Stimulated activated naive CD8-positive, alpha-beta T cell treated with anti-CD3 and anti-CD28 coated beads, Interleukin-15, amount 100 ng/mL, for 72 hours (primary cell): ENCODE data around the gene UQCRHL.

ENCODE experiments used
- ATAC-seq: fragments of 150-1000 bp; cut with Tn5 transposase; 2 replicates; pipeline ENCODE4 v1.10.0; 2021; ENCODE audit warnings: mild to moderate bottlenecking, moderate library complexity
- DNase-seq, 2 donors: peaks; one replicate each; pipeline ENCODE4 v3.0.0; 2021 to 2022
- H3K27ac Mint-ChIP-seq, 2 donors: one replicate each; pipeline ENCODE4 v1.8.0; 2022; ENCODE audit warnings: mild to moderate bottlenecking in 2 of 2, mixed read lengths in 2 of 2, moderate library complexity in 2 of 2
- H3K27me3 Mint-ChIP-seq: one replicate; pipeline ENCODE4 v1.8.0; 2022; ENCODE audit warnings: mixed read lengths
- H3K4me1 Mint-ChIP-seq: one replicate; pipeline ENCODE4 v1.8.0; 2022; ENCODE audit warnings: mild to moderate bottlenecking, mixed read lengths
- H3K4me3 Mint-ChIP-seq, 2 donors: one replicate each; pipeline ENCODE4 v1.8.0; 2022; ENCODE audit warnings: mild to moderate bottlenecking in 2 of 2, mixed read lengths in 2 of 2, moderate library complexity in 1 of 2
- H3K9me3 Mint-ChIP-seq, 2 donors: one replicate each; pipeline ENCODE4 v1.8.0; 2022; ENCODE audit warnings: mixed read lengths in 2 of 2

UQCRHL gene

DNA sequence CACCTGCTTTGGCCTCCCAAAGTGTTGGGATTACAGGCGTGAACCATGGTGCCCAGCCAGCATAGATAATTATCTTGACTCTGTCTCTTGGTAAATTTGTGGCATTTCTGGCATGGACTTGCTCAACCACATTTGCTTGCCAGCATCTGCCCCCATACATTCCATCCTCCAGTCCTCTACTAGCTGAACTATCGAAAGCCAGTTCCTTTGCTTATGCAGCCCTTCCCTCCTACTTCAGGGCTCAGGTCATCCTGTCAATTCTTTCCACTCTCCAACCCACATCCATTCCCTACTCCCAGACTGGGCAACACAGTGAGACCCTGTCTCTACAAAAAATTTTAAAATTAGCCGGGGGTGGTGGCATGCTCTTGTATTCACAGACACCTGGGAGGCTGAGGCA, 13.0 kb upstream of the UQCRHL start:
- no peaks in the 10 kb centered on the region for H3K9me3 Mint-ChIP-seq
- ATAC-seq (no peak), DNase-seq (no peak)
- no peak overlapping the region for H3K4me3 Mint-ChIP-seq
- no peak overlapping the region for H3K27ac Mint-ChIP-seq
- peaks cover 9% of the 10 kb centered on the region for H3K4me1 Mint-ChIP-seq
- H3K27me3 Mint-ChIP-seq, result no peaks in the 10 kb centered on the region

- Mint-ChIP-seq H3K27me3 (no peaks in the 10 kb centered on the region), H3K9me3 (no peaks in the 10 kb centered on the region), H3K27ac (no peak overlapping the region), H3K4me1 (peaks cover 11% of the 10 kb centered on the region), H3K4me3 (no peak overlapping the region)
- DNase-seq (no peak), ATAC-seq (no peak)
Observed at GRCh38 chr1:15816674-15817073, 9.2 kb upstream of the UQCRHL start.

DNA sequence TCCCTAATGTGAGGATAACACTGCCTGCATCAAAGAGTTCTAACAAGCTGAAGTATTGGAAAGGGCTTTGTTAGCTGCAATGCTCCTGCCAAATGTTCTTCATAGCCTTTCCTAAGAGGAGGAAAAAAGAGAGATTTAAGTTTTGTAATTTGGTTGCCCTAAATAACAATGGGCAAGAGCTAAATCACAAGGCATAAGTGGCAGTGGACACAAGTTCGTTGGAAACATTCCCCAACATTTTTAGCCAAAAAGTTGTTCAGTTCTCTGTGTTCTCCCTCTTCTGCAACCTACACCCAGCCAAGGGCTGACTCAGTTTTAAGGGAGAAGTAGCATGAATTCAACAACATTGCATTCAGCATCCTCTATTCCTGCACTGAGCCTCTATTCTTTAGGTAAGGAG, 2.6 kb upstream of the UQCRHL start:
- Mint-ChIP-seq H3K4me3 (no peak overlapping the region), H3K27me3 (no peaks in the 10 kb centered on the region), H3K4me1 (no peaks in the 10 kb centered on the region), H3K27ac (no peak overlapping the region), H3K9me3 (no peaks in the 10 kb centered on the region)
- no peak for ATAC-seq
- no peak for DNase-seq

DNA sequence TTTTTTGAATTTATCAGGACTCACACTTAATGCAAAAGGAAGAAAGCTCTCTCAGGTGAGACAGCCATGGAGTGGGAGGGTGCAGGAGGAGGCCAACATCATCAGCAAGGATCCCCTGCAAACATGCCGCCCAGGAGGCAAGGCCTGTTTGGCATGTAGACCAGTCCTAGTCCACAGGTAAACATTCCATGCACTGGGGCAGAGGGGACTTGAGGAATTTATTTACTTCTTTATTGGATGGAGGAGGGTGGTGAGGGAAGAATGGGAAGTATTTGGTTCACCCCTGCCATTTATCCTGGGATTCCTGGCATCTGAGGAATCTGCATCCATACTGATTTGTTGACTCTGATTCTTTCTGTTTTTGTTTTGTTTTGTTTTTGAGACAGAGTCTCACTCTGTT, 1.5 kb upstream of the UQCRHL start:
- DNase-seq (no peak), ATAC-seq (no peak)
- Mint-ChIP-seq H3K27me3 (no peaks in the 10 kb centered on the region), H3K4me3 (no peak overlapping the region), H3K4me1 (no peaks in the 10 kb centered on the region), H3K9me3 (no peaks in the 10 kb centered on the region), H3K27ac (no peak overlapping the region)

DNA sequence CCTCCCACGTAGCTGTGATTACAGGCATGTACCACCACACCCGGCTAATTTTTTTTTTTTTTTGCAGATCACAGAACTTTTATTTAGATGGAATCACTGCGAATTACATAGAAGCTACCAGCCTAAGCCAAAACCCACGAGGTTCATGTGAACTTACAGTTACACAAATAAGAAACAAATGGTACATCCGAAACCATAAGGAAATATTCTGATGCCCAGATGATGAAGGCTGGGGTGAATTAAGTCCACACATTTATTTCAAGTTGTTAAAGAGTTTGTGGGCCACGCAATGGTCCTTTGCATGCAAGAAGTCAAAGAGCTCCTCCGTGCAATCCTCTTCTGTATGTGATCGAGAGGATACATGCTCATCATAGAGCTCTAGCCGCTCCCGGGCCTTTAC, 328 bp downstream of the UQCRHL start:
- Mint-ChIP-seq H3K27ac (peak overlapping the region in 1 of 2 donors; percentile 2), H3K27me3 (peaks cover 5% of the 10 kb centered on the region), H3K4me1 (peaks cover 9% of the 10 kb centered on the region), H3K9me3 (no peaks in the 10 kb centered on the region), H3K4me3 (no peak overlapping the region)
- ATAC-seq, result no peak
- no peak for DNase-seq

- no peak for ATAC-seq
- H3K4me1 Mint-ChIP-seq, result peaks cover 15% of the 10 kb centered on the region
- no peak for DNase-seq
- no peaks in the 10 kb centered on the region for H3K9me3 Mint-ChIP-seq
- H3K4me3 Mint-ChIP-seq, result no peak overlapping the region
- peaks cover 24% of the 10 kb centered on the region for H3K27me3 Mint-ChIP-seq
- H3K27ac Mint-ChIP-seq, result no peak overlapping the region
Observed at GRCh38 chr1:15804060-15804459, 3.4 kb downstream of the UQCRHL start.

- Mint-ChIP-seq H3K27ac (no peak overlapping the region), H3K4me1 (peaks cover 19% of the 10 kb centered on the region), H3K4me3 (no peak overlapping the region), H3K9me3 (no peaks in the 10 kb centered on the region), H3K27me3 (peaks cover 24% of the 10 kb centered on the region)
- ATAC-seq (peak; percentile 60), DNase-seq (peak; percentile 8 to 17)
Observed at GRCh38 chr1:15803380-15803779, 4.1 kb downstream of the UQCRHL start.

DNA sequence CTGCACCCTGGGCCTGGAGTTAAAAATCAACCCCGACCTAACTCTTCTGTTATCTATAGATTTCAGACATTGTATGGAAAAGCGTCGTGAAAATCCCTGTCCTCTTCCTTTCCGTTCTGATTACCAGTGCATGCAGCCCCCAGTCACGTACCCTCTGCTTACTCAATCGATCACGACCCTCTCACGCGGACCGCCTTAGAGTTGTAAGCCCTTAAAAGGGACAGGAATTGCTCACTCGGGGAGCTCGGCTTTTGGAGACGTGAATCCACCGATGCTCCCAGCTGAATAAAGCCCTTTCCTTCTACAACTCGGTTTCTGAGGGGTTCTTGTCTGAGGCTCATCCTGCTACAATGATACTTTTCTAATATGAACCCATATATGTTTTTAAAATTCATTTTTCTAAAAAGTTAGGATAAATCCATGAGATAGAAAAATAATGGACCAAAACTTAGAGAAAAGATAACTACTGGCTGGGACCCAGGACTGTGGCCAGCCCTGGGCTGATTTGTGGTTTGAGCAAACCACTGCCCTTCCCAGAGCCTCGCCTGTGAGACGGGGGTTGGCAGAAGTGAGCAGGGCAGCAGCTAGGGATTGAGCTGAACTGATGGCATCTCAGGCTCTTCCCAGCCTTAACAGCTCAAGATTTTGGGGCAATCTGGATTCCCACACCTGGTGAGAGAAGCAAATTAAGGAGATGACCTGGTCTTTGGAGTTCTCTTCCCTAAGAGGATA, 5.0 kb downstream of the UQCRHL start:
- Mint-ChIP-seq H3K9me3 (no peaks in the 10 kb centered on the region), H3K27ac (no peak overlapping the region), H3K4me3 (no peak overlapping the region), H3K4me1 (peaks cover 19% of the 10 kb centered on the region), H3K27me3 (peaks cover 24% of the 10 kb centered on the region)
- ATAC-seq (no peak), DNase-seq (no peak)

- ATAC-seq (no peak), DNase-seq (no peak)
- peaks cover 19% of the 10 kb centered on the region for H3K4me1 Mint-ChIP-seq
Observed at GRCh38 chr1:15799928-15800835, 7.3 kb downstream of the UQCRHL start.

GRCh38 chr1:15799004-15799867, 8.2 kb downstream of the UQCRHL start:
- Mint-ChIP-seq H3K27me3 (peaks cover 24% of the 10 kb centered on the region), H3K9me3 (no peaks in the 10 kb centered on the region), H3K27ac (peak overlapping the region in 1 of 2 donors; percentile 14), H3K4me1 (peaks cover 19% of the 10 kb centered on the region), H3K4me3 (no peak overlapping the region)
- peak; percentile 70 for ATAC-seq
- DNase-seq, result peak in 1 of 2 donors; percentile 14

More at GRCh38 chr1:15799928-15800835, 7.3 kb downstream of the UQCRHL start:
- no peak overlapping the region for H3K4me3 Mint-ChIP-seq
- peaks cover 24% of the 10 kb centered on the region for H3K27me3 Mint-ChIP-seq
- no peaks in the 10 kb centered on the region for H3K9me3 Mint-ChIP-seq
- H3K27ac Mint-ChIP-seq, result no peak overlapping the region

- Mint-ChIP-seq H3K9me3 (no peaks in the 10 kb centered on the region), H3K27ac (peak overlapping the region; percentile 8 to 14), H3K27me3 (peaks cover 24% of the 10 kb centered on the region), H3K4me1 (peaks cover 12% of the 10 kb centered on the region), H3K4me3 (no peak overlapping the region)
- ATAC-seq (no peak), DNase-seq (no peak)
Observed at GRCh38 chr1:15797614-15798390, 9.6 kb downstream of the UQCRHL start.

GRCh38 chr1:15796086-15796462, 11.4 kb downstream of the UQCRHL start:
- peaks cover 16% of the 10 kb centered on the region for H3K4me1 Mint-ChIP-seq
- H3K9me3 Mint-ChIP-seq, result no peaks in the 10 kb centered on the region
- H3K27ac Mint-ChIP-seq, result no peak overlapping the region
- ATAC-seq (no peak), DNase-seq (no peak)
- H3K27me3 Mint-ChIP-seq, result peaks cover 15% of the 10 kb centered on the region
- no peak overlapping the region for H3K4me3 Mint-ChIP-seq

DNA sequence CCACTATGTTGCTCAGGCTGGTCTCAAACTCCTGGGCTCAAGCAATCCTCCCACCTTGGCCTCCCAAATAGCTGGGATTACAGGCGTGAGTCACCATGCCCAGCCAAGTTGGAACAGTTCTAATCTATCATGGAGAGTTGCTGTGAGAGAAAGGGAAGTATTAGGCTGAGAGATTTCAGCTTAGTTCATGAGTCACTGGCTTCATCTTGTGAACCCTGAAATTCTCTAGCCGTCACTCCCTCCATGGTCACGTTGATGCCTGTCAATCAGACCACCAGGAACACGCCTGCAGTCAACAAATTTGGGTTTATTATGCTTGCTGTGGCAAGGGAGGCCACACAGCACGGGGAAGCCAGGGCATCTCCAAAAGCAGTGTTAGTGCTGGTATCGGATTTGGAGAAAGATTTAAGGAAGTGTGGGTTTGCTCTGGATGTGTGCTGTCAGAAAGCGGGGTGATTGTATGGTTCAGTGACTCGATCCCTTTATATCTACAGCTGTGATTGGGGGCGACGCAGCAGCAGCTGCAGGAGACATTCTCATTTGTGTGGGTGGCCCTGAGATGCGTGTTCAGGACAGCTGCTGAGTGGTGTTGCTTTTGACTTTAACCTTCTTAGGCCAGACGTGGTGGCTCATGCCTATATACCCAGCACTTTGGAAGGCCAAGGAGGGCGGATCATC, 18.7 kb downstream of the UQCRHL start:
- H3K27ac Mint-ChIP-seq, result no peak overlapping the region
- H3K4me3 Mint-ChIP-seq, result no peak overlapping the region
- H3K9me3 Mint-ChIP-seq, result no peaks in the 10 kb centered on the region
- DNase-seq (no peak), ATAC-seq (no peak)
- H3K4me1 Mint-ChIP-seq, result peaks cover 10% of the 10 kb centered on the region
- H3K27me3 Mint-ChIP-seq, result peaks cover 25% of the 10 kb centered on the region

GRCh38 chr1:15786581-15786980, 20.9 kb downstream of the UQCRHL start:
- Mint-ChIP-seq H3K4me3 (no peak overlapping the region), H3K27me3 (peaks cover 25% of the 10 kb centered on the region), H3K9me3 (no peaks in the 10 kb centered on the region), H3K4me1 (peaks cover 5% of the 10 kb centered on the region), H3K27ac (no peak overlapping the region)
- ATAC-seq (no peak), DNase-seq (no peak)
